ENCODE results near the gene DAZAP1.
"Not testable (repeated sequence)": the region's sequence is repeated elsewhere in the genome, so short reads cannot be mapped to it uniquely, and the experiment has no call there.

Gene DAZAP1

DNA sequence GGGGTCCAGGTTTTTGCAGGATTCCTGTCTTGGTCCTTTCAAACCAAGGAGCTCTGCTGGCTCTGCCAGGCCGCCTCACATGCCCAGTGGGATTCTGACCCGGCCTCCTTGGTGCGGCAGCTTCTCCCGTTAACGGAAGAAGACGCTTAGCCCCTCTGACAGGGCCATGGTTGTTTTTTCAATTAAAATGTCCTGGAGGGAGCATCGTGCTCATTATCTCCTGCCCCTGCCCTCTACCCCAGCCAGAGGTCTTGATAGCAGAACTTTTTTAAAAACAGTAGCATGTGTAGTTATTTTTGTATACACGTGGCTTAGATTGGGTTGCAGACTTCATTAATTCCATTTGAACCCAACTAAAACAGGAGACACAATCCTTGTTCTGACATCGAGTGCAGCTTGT, 19.4 kb downstream of the DAZAP1 start:
- no peak for DNase-seq

GRCh38 chr19:1427221-1427920, 20.0 kb downstream of the DAZAP1 start:
- DNase-seq: no peak

DNA sequence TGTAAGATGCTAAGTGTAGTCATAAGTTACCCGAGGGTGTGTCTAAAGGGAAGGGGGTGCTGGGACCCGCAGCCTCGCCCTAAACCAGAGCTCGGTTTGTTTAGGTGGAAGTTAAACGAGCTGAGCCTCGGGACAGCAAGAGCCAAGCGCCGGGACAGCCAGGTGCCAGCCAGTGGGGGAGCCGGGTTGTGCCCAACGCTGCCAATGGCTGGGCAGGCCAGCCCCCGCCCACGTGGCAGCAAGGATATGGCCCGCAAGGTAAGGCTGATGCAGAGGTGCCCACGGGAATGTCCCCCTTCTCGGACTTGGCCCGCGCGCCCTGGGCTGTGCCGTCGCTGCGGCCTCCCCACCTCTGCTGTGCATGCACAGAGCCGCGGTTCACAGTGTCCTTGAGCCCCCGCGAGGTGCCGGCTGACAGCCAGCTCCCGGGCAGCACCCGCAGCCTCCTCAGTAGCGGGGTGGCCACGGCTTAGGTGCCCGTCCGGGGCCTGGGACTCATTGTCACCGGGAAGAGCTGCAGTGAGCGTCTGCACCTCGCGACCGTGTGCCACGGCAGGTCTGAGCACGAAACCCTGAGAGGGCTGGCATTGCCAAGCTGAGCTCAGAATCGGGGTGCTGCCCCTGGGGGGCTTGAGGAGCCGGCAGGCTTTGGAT, 21.5 kb downstream of the DAZAP1 start:
- DNase-seq: no peak

- DNase-seq: no peak
Observed at GRCh38 chr19:1429750-1430149, 22.4 kb downstream of the DAZAP1 start.

DNA sequence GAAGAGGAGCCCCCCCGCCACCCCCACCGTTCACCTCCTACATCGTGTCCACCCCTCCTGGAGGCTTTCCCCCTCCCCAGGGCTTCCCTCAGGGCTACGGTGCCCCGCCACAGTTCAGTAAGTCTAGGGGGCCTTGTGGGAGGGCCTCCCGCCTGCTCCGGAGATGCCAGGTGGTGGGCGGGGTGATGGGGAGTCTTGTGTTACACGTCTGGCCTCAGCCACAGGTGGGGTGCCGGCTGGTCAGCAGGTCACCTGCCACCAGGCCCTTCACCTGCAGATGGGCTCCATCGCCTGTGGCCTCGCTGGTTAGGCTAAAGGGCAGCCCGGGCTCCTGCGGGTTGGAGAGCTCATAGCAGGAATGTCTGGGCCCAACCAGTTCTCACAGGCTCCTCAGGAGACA, 22.9 kb downstream of the DAZAP1 start:
- DNase-seq: no peak

DNA sequence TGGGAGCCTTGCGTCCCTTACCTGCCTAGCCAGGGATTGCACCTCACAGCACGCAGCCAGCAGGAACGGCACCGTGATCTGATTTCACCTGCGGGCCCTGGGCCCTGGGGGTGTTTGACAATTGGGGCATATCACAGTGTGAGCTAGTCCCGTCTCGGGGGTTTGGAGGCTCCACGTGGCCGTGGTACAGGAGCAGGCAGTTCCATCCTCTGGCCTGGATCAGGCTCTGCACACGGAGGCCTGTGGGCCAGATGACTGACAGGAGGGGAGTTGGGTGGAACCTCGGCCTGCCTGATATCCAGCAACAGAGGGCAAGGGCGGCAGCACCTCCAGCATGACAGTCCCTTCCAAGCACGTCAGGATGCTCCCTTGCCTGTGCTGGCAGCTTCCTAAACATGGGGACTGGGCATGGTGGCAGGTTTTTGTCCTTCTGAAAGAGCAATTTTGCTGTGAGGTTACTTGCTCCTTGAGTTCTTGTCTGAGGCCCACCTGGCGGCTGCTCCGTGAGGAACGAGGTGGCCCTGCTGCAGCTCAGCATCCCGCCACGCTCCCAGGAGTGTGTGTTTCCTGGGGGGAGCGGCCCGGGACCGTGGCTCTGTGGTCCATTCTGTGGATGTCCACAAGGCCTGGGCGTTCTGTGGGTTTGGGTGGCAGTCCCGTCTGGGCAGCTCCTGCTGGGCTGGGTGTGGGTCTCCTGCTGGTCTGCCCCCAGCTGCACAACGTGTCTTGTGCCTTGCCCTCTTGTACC, 24.5 kb downstream of the DAZAP1 start:
- no peak for DNase-seq

DNA sequence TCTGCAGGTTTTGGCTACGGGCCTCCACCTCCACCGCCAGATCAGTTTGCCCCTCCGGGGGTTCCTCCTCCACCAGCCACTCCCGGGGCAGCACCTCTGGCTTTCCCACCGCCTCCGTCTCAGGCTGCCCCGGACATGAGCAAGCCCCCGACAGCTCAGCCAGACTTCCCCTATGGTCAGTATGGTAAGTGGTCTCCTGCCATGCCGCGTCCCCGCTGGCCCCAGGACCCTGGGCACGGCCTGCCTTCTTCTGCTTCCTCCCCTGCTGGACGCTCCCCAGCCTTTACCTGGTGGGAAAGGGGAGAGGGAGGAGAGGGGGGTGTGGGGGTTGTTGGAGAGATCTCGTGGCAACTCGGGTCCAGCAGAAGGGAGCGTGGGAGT, 25.1 kb downstream of the DAZAP1 start:
- no peak for DNase-seq

- DNase-seq: no peak
Observed at GRCh38 chr19:1433119-1434039, 26.0 kb downstream of the DAZAP1 start.

DNA sequence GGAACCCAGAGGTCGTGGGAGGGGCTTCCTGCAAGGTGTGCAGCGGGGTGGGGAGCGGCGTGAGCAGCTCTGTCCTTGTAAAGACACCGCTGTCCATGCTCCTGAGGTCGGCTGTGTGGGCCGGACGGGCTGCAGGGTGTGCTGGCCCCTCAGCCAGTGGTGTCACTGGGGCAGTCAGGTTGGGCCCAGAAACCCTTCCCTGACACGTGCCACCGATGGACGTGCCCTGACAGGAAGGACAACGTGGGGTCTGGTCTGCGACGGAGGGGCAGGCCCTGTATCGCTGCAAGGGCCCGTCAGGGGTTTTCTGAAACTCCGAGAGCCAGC, 26.6 kb downstream of the DAZAP1 start:
- DNase-seq: no peak

GRCh38 chr19:1434577-1435060, 27.2 kb downstream of the DAZAP1 start:
- no peak for DNase-seq

DNA sequence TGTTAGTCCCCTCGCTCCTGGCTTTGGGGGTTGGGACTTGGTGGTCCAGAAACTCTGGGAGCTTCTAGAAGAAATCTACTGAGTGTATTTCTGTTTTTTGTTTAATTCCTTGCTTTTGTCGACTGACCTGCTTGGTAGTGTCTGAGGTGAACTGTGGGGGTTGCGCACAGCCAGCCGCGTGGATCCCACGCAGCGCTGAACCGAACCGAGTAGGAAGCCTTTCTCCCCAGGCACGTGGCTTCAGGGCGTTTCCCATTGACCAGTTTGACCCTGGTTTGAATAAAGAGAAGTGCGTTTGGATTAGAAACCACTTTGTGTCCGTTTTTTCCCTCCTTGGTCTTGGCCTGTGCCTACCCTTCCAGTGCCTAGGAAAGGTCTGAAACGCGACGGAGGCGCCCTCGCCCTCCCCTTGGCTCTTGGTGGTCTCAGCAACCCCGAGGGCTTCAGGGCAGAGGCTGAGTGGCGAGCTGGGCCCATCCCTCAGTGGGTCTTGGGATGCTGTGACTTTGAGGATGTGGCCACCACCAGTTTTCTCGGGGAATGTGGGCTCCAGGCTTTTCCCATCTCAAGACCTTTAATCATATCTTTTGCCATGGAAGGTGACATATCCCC, 28.1 kb downstream of the DAZAP1 start:
- no peak for DNase-seq

- DNase-seq: no peak
Observed at GRCh38 chr19:1437609-1438008, 30.2 kb downstream of the DAZAP1 start.

- DNase-seq: peak; percentile 84 to 86
Observed at GRCh38 chr19:1438035-1438932, 30.9 kb downstream of the DAZAP1 start, which contains the start of gene RPS15. RPS15 (plus strand) TSS chr19:1438396; CDS start chr19:1438426, 30 bp downstream.

DNA sequence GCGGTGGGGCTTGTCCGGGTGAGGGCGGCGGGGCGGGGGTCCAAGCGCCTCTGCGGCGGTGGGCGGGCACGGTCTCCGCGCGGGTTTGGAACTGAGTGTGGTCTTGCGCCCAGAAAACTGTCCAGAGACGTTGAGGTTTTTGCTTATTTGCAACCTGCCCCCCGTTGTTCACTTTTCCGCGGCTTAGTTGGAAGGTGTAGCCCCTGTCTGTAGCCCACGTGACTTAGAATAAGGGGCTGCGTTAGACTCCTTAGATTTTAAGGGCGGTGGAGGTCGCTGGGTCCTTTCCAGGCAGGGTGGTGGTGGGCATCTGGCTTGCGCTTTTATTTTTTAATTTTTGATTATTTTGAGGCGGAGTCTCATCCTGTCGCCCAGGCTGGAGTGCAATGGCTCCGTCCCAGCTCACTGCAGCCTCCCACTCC, 31.6 kb downstream of the DAZAP1 start:
- DNase-seq: no peak

GRCh38 chr19:1439525-1440417, 32.4 kb downstream of the DAZAP1 start:
- DNase-seq: not testable (repeated sequence)

GRCh38 chr19:1440418-1440801, 33.0 kb downstream of the DAZAP1 start:
- DNase-seq: no peak

DNA sequence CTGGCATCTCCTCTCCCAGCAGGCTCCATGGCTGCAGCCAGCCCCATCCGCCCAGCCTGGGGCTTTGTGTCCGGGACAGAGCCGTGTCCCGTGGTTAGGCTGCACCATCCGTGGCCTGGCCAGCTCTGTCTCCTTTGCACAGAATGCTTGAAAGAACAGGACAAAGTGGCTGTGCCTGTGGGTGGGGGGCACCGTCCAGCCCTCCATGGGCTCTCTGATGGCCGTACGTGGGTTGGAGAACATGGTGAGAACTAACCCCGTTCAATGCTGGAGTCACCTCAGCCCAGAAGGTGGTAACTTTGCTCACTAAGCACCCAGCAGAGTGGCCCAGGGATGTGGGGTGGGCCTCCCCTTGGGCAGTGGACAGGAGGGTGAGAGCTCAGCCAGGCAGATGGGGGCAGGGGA, 33.6 kb downstream of the DAZAP1 start:
- no peak for DNase-seq

DNA sequence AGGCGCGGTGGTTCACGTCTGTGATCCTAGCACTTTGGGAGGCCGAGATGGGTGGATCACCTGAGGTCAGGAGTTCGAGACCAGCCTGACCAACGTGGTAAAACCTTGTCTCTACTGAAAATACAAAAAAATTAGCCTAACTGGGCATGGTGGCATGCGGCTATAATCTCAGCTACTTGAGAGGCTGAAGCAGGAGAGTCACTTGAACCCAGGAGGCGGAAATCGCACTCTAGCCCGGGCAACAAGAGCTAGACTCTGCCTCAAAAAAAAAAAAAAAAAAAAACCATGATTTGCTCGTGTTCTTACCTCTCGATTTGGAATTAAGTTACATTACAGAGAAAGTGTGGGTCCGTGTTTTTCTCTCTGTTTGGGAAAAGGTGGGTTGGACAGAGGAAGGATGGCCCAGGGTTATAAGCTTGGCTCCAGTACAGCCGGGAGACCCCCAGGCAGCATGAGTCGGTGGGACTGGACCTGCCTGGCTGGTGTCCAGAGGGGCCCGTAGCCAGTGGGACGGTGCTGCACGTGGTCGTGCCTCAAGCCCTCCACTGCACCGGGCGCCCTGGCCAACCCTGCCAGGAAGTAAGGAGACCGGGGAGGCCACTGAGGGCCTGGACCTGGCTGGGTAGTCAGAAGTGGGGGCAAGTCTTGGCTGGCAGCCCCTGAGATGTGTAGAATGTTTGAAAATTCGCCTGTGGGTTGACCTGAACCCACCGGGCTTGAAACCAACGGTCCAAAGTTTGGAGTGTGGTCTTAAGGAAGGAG, 34.5 kb downstream of the DAZAP1 start:
- no peak for DNase-seq

GRCh38 chr19:1445185-1445931, 38.0 kb downstream of the DAZAP1 start:
- DNase-seq: peak; percentile 20 to 43

Data from SHP77 (cell line).